GM18505 (cell line): Measurements from ENCODE around the gene BRIX1.

ENCODE experiments used
- ATAC-seq: cut with Tn5 transposase; IDR thresholded peaks from one replicate; pipeline ENCODE4 v1.9.1; 2021; ENCODE audit not compliant: unreplicated experiment
- POLR2A ChIP-seq: IDR thresholded peaks from 4 replicates; pipeline ENCODE4 v1.6.1; 2011; ENCODE audit warnings: borderline replicate concordance; ENCODE audit not compliant: insufficient read depth, insufficient read length; ENCODE audit errors: extremely low read depth

Gene BRIX1

DNA sequence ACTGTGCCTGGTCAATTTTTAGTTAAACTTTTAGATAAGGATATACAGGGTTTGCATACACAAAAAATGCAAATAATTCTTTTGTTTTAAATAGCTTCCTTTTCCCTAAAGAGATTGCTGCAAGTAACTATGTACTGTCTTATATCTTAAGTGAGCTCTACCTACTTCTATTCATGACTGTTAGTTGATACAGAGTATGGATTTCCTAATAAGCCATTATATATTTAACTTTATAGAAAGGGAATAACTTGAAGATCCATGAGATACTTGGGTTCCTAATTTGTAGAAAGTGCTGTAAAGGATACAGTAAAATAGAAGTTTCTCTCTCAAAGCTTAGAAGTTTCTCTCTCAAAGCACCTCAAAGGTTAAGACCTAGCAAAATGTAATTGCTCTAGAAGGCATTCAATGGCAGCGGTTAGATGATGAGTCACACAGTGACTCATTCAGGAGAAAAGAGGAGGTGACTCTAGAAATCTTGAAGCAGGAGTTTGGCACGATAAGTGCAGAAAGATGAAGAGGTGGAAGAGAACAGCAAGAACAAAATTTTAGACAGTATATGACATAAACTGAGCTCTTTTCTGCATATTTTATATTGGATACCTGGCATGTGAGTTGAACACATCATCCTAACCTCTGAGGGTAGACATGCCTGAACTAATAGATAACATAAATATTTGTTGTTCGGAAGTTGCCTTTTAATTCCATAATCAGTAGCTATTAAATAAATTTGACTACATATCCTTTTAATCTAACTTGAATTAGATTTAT lies 8.4 kb downstream of the BRIX1 start:
- TF ChIP-seq POLR2A: no peak
- ATAC-seq: peak; percentile 54

DNA sequence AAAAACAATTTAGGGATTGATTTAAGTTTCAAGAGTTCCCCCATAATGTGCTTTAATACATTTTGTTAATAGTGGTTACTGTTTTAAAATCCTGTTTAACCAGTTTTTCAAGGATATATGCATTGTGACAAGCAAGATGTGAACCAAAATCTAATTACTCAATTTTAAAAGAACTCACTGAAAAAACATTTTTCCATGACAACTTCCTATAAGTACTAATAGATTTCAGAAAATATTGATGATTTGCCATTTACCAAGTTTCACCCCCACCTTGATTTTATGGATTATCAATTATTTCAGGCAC lies 8.9 kb downstream of the BRIX1 start:
- TF ChIP-seq POLR2A: no peak
- no peak for ATAC-seq

DNA sequence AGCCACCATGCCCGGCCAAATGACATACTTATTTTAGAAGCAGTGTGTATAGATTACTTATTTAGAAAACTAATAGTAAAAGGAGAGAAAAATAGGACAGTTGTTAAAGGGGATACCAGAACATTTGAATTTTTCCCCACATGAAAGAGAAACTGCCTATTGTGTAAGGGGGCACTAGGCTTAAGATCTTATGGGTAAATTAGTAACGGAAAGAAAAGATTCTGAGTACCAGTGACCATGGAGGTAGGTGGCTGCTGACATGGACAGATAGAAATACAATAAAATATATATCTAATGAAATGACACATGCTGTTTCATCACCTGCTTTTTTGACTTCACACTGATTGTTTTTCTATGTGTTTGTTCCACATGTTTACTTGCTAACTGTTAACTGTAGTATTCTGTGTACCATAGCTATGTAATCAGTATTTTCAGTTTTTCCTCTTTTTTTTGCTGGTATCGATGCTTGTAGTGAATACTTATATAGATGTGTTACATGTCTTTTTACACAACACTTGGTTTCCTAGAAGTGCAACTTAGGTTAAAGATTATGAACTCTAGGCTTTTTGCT lies 10.9 kb downstream of the BRIX1 start:
- no peak for TF ChIP-seq POLR2A
- ATAC-seq: no peak

DNA sequence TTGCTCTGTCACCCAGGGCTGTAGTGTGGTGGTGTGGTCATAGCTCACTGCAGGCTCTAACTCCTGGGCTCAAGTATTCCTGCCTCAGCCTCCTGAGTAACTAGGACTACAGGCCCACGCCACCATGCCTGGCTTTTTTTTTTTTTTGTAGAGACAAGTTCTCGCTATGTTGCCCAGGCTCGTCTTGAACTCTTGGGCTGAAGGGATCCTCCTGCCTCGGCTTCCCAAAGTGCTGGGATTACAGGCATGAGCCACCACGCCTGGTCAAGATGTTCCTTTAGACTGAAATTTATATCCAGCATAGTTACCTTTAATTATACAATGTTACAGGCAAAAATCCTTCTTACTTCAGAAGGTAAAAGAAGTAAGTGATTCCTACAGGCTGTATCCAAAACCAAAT lies 12.3 kb downstream of the BRIX1 start:
- no peak for TF ChIP-seq POLR2A
- ATAC-seq: no peak

DNA sequence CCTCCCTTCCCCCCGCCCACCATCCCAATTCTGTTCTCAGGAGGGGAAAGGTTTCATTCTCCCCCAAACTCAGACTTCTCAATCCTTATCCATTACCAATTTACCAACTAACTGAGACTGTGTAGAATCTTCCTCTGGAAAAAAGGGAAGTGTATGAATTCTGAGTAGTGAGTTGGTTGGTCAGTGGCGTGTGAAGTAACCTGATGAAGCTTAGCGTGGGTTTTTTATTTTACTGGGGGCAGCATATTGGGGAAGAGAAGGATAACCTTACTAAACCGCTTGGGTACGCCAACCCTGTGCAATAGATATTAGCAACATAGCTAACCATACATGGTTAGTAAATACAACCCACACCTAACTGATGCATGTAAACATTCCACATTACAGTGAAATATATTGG lies 12.8 kb downstream of the BRIX1 start:
- TF ChIP-seq POLR2A: no peak
- no peak for ATAC-seq

DNA sequence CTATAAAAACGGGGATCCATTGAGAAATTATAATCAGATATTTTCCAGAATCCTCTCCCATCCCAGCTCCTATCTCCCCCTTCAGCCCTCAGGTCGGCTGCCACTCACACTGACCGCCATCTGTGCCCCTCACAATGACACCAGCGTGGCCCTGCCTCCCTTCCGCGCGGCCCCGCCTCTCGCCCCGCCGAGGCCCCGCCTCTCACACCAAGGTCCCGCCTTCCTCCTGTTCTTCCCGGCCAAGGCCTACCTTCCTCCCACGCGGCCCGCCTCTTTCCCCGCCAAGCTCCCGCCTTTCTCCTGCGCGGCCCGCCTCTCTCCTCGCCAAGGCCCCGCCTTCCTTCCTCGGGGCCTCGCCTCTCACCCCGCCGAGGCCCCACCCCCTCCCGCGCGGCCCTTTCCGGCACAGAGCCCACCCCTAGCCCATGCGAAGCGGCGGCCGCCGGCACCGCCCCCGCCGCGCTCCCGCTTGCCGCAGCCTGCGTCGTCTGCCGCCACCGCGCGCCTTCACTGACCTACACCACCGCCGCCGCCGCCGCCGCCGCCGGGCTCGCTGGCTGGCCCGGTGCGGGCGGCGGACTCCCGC lies 13.7 kb downstream of the BRIX1 start, which contains the start of gene DNAJC21:
Gene DNAJC21, plus strand, starts transcription at position 426 of the 586 bp plus-strand sequence. CDS start 261 bp downstream, outside the sequence.
- peak; percentile 89 for ATAC-seq
- TF ChIP-seq POLR2A: no peak

DNA sequence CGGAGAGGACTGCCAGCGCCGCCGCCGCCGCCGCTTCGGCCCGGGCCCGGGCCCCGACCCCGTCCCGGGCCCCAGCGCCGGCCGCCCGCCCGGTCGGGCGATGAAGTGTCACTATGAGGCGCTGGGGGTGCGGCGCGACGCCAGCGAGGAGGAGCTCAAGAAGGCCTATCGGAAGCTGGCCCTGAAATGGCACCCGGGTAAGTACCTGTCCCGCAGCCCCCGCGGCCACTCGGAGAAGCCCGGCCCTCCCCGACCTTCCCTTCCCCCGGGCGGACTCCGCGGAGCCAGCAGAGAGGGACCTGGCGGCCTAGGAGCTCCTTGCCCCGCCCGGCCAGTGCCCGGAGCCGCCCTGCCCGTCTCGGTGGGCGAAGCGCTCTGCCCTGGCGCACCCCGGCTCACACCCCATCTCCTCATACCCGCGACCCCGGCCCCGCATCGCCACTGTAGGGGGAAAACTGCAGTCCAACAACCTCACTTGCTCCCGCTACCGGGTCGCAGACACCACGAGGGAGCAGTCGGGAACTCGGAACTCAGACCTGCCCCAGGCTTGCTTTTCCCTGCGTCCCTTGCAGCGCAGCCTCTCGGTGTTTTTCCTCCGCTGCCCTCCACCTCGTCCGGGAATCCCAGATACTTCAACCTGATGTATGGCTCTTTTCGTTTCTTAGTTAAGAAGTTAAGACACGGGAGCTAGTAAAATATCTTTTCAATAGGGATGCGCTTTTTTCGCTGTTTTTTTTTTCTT lies 14.4 kb downstream of the BRIX1 start:
- ATAC-seq: peak; percentile 78
- TF ChIP-seq POLR2A: peak; percentile 79

DNA sequence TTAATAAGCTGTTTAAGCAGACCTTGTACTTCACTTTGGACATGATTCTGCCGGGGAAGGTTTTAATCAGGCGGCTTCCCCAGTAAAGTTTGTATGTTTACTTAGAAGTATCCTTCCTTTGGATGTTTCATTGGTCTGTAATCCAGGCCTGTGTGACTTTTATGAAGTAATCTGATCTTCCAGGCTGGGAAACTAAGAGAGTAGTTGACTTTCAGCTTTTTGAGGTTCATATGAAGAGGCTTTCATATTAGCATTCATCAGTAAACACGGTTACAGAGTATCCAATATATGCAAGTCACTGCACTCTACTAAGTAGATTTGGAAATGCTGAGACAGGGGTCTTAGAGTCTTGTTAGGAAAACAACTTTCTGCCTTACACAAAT lies 14.9 kb downstream of the BRIX1 start:
- ATAC-seq: no peak
- TF ChIP-seq POLR2A: no peak

DNA sequence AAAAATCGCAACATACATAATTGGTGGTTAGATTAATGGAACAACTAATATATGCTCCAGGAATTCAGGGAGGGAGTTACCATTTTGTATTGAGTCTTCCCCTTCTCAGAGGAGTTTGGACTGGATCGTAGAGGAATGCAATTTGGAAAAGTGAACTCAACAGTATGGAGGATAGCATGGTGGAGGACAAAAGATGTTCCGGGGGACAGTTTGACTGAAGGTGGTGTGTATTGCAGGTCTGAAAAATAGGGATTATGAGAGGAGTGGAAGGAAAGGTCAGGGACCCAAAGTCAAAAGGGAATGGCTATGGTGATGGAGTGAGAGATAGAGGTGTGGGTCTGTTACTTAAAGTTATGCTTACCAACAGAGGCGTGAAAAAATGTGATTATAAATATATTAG lies 15.4 kb downstream of the BRIX1 start:
- no peak for ATAC-seq
- TF ChIP-seq POLR2A: no peak

DNA sequence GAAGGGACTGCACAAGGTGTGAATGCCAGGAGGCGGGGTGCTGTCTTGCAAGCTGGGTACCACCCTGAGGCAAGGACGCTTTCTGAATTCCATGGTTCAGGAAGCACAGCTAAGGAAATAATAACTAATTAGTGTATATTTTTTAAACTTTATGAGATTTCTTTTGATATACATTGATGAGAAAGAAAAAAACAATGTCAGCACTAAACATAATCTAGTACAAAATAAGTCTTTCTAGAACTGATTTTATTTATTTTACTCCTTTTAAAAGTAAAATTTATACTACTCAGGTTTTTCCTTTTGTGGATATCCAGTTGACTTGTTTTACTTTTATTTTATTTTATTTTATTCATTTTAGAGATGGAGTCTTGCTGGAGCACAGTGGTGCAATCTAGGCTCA lies 17.4 kb downstream of the BRIX1 start:
- no peak for TF ChIP-seq POLR2A
- ATAC-seq: no peak

DNA sequence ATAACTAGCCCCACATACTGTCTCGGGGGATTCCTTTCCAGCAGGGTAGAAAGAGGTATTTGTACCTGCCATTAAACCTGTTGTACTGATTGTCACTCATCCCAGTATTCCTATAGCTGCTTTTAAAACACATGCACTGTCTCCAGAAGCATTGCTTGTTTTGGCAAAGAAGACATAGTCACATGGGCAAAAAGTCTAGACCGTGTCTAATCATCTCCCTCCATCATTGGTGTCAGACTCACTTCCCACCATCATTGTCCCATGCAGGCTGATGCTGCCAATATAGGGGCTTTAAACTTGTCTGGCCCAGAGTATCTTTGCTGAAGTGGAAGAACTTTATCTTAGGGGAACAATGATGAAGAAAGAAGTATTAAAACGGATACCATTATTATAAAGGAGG lies 26.4 kb downstream of the BRIX1 start:
- TF ChIP-seq POLR2A: no peak
- ATAC-seq: no peak

DNA sequence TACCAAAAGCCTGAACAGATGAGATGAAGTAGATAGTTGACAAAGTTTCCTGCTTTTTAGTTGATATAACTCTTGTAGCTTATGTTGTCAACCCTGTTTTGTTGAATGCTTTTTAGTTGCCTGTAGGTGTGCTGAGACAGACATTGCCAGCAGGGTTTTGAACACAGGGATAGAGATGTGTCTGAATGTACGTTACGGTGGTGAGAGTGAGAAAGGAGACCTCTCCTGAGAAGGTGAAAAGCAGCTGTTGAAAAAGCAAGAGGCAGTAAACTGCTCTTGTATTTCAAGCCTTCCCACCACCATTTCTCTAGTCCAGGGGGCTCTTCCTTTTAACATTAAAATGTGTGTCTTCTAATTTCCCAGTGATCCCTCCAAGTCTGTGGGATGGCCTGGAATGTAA lies 28.5 kb downstream of the BRIX1 start:
- no peak for ATAC-seq
- TF ChIP-seq POLR2A: no peak

DNA sequence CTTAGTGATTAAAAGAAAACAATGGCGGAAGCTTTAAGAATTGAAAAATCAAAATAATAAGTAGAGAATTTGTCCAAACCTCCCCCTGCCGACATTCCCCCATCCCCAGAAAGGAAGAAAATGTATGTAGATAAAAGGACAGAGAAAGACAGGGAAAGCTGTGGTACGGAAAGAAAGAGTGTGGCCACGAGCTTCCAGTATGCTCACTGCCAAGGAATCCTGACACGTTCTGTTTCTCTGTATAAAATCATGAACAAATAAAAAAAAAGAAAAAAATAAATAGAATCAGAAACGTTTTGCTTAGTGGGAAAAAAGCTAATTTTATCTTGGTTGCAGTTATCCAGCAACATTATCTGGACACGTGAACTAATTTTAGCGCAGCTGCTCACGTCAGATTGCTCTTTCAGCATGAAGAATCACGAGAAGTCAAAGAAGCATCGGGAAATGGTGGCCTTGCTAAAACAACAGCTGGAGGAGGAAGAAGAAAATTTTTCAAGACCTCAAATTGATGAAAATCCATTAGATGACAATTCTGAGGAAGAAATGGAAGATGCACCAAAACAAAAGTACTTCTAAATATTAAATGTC lies 29.0 kb downstream of the BRIX1 start:
- no peak for ATAC-seq
- TF ChIP-seq POLR2A: no peak

DNA sequence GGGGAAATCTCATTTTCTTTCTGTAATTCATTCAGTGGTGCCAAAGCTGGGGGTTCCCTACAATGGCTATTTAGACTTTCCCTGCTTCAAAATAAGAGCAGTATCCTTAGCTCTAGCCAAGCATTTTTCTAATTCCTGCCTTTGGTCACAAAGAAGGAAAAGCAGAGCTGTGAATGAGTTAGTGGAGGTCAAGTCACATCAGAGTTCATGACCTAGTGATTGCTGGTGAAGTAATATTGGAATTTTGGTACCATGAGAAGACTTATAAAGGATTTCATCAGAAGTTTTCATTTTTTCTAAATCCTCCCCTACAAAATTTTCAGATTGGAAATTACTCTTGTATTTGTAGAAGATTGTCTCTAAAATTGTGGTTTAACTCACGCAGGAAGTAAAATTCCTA lies 41.8 kb downstream of the BRIX1 start:
- TF ChIP-seq POLR2A: no peak
- no peak for ATAC-seq
